Thymus (tissue), 11 donors: ENCODE data around the gene RAB3IL1. TPM values are rescaled to one million over a fixed set of nuclear protein-coding genes. Genes with fewer than 3 reads are reported as not detected.
A peak's percentile ranks its signal among the peaks of the same experiment; 100 is the strongest.

Experiments
- DNase-seq, 9 donors: peaks; one replicate each; pipeline ENCODE4 v3.0.0-alpha.2; 2013; ENCODE audit warnings: low spot score in 9 of 9, low read depth in 6 of 9, missing footprints in 1 of 9
- H3K27ac ChIP-seq, 2 donors: one replicate each; pipeline ENCODE4 v1.5.1; 2013; ENCODE audit warnings: control low read depth in 1 of 2, low read depth in 1 of 2, low read length in 1 of 2, mild to moderate bottlenecking in 1 of 2, moderate library complexity in 1 of 2
- H3K27me3 ChIP-seq, 2 donors: one replicate each; pipeline ENCODE4 v1.5.1; 2013; ENCODE audit warnings: low read length in 1 of 2; ENCODE audit not compliant: control insufficient read depth in 2 of 2, insufficient read depth in 1 of 2
- H3K36me3 ChIP-seq, 2 donors: one replicate each; pipeline ENCODE4 v1.5.1; 2013; ENCODE audit warnings: low read length in 1 of 2, mild to moderate bottlenecking in 1 of 2, moderate library complexity in 1 of 2; ENCODE audit not compliant: control insufficient read depth in 2 of 2, insufficient read depth in 2 of 2
- H3K4me1 ChIP-seq, 2 donors: one replicate each; pipeline ENCODE4 v1.5.1; 2013; ENCODE audit warnings: low read length in 2 of 2; ENCODE audit not compliant: control insufficient read depth in 2 of 2, insufficient read depth in 2 of 2
- H3K4me3 ChIP-seq, 2 donors: one replicate each; pipeline ENCODE4 v1.5.1; 2013; ENCODE audit warnings: low read length in 2 of 2, control low read depth in 1 of 2, mild to moderate bottlenecking in 1 of 2
- H3K9me3 ChIP-seq, 2 donors: one replicate each; pipeline ENCODE4 v1.5.1; 2013; ENCODE audit warnings: low read length in 1 of 2, mild to moderate bottlenecking in 1 of 2; ENCODE audit not compliant: control insufficient read depth in 2 of 2, insufficient read depth in 1 of 2
- WGBS: extraction: QIAGEN DNeasy Blood & Tissue Kit; methylation state at CpG from one replicate; pipeline ENCODE4 v1.1.7; 2013; 5-methylcytosine and 5-hydroxymethylcytosine counted together
- polyA plus RNA-seq: library from polyadenylated mRNA; stranded (reverse); fragments of 200-250 nt; gene quantifications from one replicate; pipeline ENCODE4 v1.2.3, GENCODE V29; 2013
- total RNA-seq: library from RNA; stranded (reverse); fragments of 120-200 nt; gene quantifications from one replicate; pipeline ENCODE4 v1.2.4, GENCODE V29; 2013
- donor health status: healthy.

The RAB3IL1 gene
- total and polyA plus RNA-seq, 2 donors: 3.6 to 14.2 TPM

GRCh38 chr11:61910187-61911127 lies 6.9 kb downstream of the RAB3IL1 start:
- H3K4me1 ChIP-seq: peaks cover 0 to 13% of the 10 kb centered on the region in 2 donors
- H3K27me3 ChIP-seq: peaks cover 5 to 24% of the 10 kb centered on the region in 2 donors
- no peak overlapping the region for H3K4me3 ChIP-seq
- peak overlapping the region in 1 of 2 donors; percentile 41 for H3K27ac ChIP-seq
- no peak for DNase-seq
- WGBS: 93% methylated on average over 13 of the region's 13 CpGs
- H3K36me3 ChIP-seq: no peaks in the 10 kb centered on the region
- no peaks in the 10 kb centered on the region for H3K9me3 ChIP-seq

DNA sequence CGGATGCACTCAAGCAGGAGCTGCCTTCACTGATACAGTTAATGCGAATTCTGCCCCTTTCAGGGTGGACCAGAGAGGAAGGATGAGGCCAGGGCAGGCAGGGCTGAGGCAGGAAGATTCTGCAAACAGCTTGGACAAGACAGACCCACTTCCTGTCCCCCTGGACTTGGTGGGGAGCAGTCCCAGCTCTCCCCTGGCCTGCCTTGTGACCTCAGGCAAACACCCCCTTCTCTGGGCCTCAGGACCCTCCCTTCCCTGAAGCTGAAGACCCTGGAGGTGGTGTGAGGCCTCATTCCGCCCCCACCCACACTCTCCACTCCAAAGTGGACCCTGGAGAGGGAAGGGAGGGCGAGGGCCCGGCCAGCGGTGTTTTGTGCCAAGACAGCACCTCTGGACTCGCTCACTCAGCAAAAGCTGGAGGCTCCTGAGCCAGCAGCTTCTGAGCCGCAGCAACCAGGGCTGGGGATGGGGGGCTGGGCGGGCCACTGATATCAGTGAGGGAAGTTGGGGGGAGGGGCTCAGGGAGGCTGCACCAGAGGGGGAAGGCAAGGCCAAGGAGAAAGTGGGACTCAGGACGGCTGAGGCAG lies 8.5 kb downstream of the RAB3IL1 start:
- no peak overlapping the region for H3K27ac ChIP-seq
- DNase-seq: no peak
- no peaks in the 10 kb centered on the region for H3K9me3 ChIP-seq
- peaks cover 0 to 17% of the 10 kb centered on the region in 2 donors for H3K4me1 ChIP-seq
- peaks cover 0 to 22% of the 10 kb centered on the region in 2 donors for H3K27me3 ChIP-seq
- 89% methylated on average over 10 of the region's 10 CpGs for WGBS
- H3K4me3 ChIP-seq: no peak overlapping the region
- no peaks in the 10 kb centered on the region for H3K36me3 ChIP-seq

GRCh38 chr11:61907871-61908729 lies 9.3 kb downstream of the RAB3IL1 start:
- Histone ChIP-seq H3K27ac (no peak overlapping the region), H3K9me3 (no peaks in the 10 kb centered on the region), H3K36me3 (no peaks in the 10 kb centered on the region), H3K4me1 (peaks cover 0 to 17% of the 10 kb centered on the region in 2 donors), H3K4me3 (no peak overlapping the region), H3K27me3 (peaks cover 0 to 17% of the 10 kb centered on the region in 2 donors)
- WGBS: 97% methylated on average over 21 of the region's 21 CpGs
- DNase-seq: no peak

DNA sequence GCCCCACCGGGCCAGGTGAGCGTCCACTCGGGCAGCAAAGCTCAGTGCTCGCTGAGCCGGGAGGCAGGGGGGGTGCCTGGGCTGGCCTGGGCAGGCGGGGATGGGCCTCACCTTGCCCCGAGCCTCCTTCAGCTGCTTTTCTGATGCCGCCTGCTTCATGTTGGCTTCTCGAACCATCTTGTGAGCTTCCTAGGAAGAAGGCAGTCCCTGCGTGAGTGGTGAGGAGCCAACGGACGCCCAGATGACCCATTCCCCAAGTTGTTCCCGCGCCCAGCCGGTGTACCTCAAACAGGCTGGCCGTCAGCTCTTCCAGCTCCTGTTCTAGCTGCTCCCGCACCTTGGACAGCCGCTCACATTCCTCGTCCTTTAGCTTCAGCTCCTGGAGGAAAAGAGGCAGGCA lies 10.1 kb downstream of the RAB3IL1 start:
- Histone ChIP-seq H3K4me3 (no peak overlapping the region), H3K36me3 (no peaks in the 10 kb centered on the region), H3K9me3 (no peaks in the 10 kb centered on the region), H3K4me1 (peaks cover 0 to 17% of the 10 kb centered on the region in 2 donors), H3K27me3 (peaks cover 0 to 15% of the 10 kb centered on the region in 2 donors), H3K27ac (no peak overlapping the region)
- no peak for DNase-seq
- WGBS: 94% methylated on average over 19 of the region's 19 CpGs

DNA sequence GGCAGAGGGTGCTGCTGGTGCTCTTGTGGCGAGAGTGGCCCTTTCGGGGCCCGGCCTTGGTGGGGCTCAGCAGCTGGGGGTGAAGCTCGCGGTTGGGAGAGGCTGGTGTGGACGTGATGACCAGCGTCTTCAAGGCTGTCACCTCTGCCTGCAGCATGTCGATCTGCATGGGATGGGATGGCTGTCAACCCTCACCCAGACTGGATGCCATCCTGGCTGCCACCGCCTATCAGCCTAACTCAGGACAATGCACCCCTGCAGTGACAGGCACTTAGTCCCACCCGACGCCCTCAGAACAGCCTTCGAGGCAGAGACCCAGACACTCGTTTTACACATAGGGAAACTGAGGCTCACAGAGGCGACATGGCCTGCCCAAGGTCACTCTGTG lies 10.8 kb downstream of the RAB3IL1 start:
- Histone ChIP-seq H3K4me1 (peaks cover 0 to 17% of the 10 kb centered on the region in 2 donors), H3K27ac (no peak overlapping the region), H3K4me3 (no peak overlapping the region), H3K36me3 (no peaks in the 10 kb centered on the region), H3K27me3 (peaks cover 0 to 15% of the 10 kb centered on the region in 2 donors), H3K9me3 (no peaks in the 10 kb centered on the region)
- WGBS: 88% methylated on average over 14 of the region's 14 CpGs
- no peak for DNase-seq

- H3K9me3 ChIP-seq: no peaks in the 10 kb centered on the region
- DNase-seq: no peak
- peaks cover 0 to 17% of the 10 kb centered on the region in 2 donors for H3K4me1 ChIP-seq
- no peak overlapping the region for H3K4me3 ChIP-seq
- H3K36me3 ChIP-seq: no peaks in the 10 kb centered on the region
- 95% methylated on average over 14 of the region's 14 CpGs for WGBS
- peaks cover 0 to 15% of the 10 kb centered on the region in 2 donors for H3K27me3 ChIP-seq
- H3K27ac ChIP-seq: no peak overlapping the region
Measured at GRCh38 chr11:61905801-61906521, 11.4 kb downstream of the RAB3IL1 start.

- Histone ChIP-seq H3K4me1 (peaks cover 0 to 13% of the 10 kb centered on the region in 2 donors), H3K27ac (no peak overlapping the region), H3K27me3 (peaks cover 0 to 15% of the 10 kb centered on the region in 2 donors), H3K4me3 (no peak overlapping the region), H3K9me3 (no peaks in the 10 kb centered on the region), H3K36me3 (no peaks in the 10 kb centered on the region)
- 97% methylated on average over 13 of the region's 13 CpGs for WGBS
- no peak for DNase-seq
Measured at GRCh38 chr11:61905067-61905696, 12.2 kb downstream of the RAB3IL1 start.

DNA sequence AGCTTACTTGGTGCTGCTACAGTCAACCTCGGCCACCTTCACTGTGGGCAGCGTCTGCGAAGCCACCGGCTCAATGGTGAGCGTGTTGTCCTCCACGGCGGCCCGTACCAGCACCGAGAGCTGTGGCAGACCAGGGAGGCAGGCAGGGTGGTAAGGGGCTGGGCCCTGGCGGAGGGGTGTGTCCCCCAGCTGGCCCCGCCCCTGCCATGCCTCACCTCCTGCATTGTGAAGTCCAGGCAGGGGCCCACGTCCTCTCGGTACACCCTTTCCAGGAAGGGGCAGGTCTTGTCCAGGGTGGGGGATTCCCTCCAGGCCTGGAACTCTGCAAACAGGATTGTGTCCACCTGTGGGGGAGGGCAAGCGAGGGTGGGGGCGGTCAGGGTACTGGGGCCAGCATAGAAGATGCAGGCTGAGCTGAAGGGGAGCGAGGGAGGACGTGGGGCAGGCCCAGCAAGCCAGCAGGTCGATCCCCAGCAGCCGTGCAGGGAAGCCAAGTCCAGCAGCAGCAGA lies 12.8 kb downstream of the RAB3IL1 start:
- Histone ChIP-seq H3K27ac (no peak overlapping the region), H3K4me3 (no peak overlapping the region), H3K36me3 (no peaks in the 10 kb centered on the region), H3K27me3 (peaks cover 0 to 15% of the 10 kb centered on the region in 2 donors), H3K4me1 (peaks cover 0 to 12% of the 10 kb centered on the region in 2 donors), H3K9me3 (no peaks in the 10 kb centered on the region)
- DNase-seq: no peak
- 51% methylated on average over 19 of the region's 19 CpGs for WGBS
